Upper lobe of right lung (tissue), 1 donor: ENCODE results near the gene FRZB. TPM values are rescaled to one million over a fixed set of nuclear protein-coding genes. Genes with fewer than 3 reads are reported as not detected.
"Not testable (repeated sequence)": the region's sequence is repeated elsewhere in the genome, so short reads cannot be mapped to it uniquely, and the experiment has no call there.

Source experiments
- ATAC-seq: fragments of 200-7000 bp; cut with Tn5 transposase; one replicate; pipeline ENCODE4 v1.9.1; 2020; ENCODE audit warnings: mild to moderate bottlenecking, moderate library complexity
- DNase-seq: peaks from one replicate; pipeline ENCODE4 v3.0.0-alpha.2; 2020
- H3K27ac ChIP-seq: fragments of 200-600 bp; one replicate; pipeline ENCODE4 v1.8.0; 2022
- H3K27me3 ChIP-seq: fragments of 200-600 bp; one replicate; pipeline ENCODE4 v1.8.0; 2022; ENCODE audit warnings: mild to moderate bottlenecking
- H3K36me3 ChIP-seq: fragments of 200-600 bp; one replicate; pipeline ENCODE4 v1.8.0; 2022
- H3K4me1 ChIP-seq: fragments of 200-600 bp; one replicate; pipeline ENCODE4 v1.8.0; 2022
- H3K4me3 ChIP-seq: fragments of 200-600 bp; one replicate; pipeline ENCODE4 v1.8.0; 2022; ENCODE audit warnings: mild to moderate bottlenecking
- H3K9me3 ChIP-seq: fragments of 200-600 bp; one replicate; pipeline ENCODE4 v1.8.0; 2022
- intact Hi-C: fragments of 100-400 bp; cut with DNase I; formaldehyde crosslinking; loops from one replicate; pipeline ENCODE4 v1.11.0; 2022
- total RNA-seq: library from RNA; stranded (reverse); fragmentation: NEBNext Ultra II Directional; extraction: Animal tissue kit (Norgen Biotek cat#: 25700); gene quantifications from one replicate; pipeline ENCODE4 v1.2.1, GENCODE V29; 2021
- TF ChIP-seq, protein P1 (sequence below): fragments of 200-600 bp; IDR thresholded peaks from one replicate; pipeline ENCODE4 v1.8.0; 2022; ENCODE audit warnings: antibody characterized with exemption
- donor health status: DM: no; HTN: yes; CAD: no; lungs with severe emphysema.

Gene FRZB
- total RNA-seq, 1 donor from 2014 or later: 14.0 TPM

DNA sequence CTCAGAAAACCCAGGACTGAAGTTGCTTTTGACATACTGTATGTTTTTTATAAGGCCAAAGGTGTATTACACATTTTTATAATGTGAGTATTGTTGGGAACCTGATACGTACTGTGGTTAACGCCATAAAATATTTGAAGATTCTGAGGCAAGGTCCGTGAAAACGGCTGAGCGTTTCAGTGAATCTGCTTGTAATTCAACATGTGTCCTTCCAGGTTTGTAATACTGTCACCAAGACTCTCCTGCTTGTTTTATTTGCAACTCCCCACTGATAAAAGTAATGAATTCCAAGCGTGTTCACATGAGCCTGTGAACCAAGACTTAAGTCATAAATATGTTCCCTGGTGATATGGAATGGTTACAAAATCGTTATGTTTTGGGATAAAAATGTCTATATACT lies 23.9 kb upstream of the FRZB start:
- no peak overlapping the region for H3K4me3 ChIP-seq
- H3K27me3 ChIP-seq: no peaks in the 10 kb centered on the region
- no peak overlapping the region for H3K27ac ChIP-seq
- ATAC-seq (no peak), DNase-seq (no peak)
- no peaks in the 10 kb centered on the region for H3K9me3 ChIP-seq
- TF ChIP-seq, protein P1, sequence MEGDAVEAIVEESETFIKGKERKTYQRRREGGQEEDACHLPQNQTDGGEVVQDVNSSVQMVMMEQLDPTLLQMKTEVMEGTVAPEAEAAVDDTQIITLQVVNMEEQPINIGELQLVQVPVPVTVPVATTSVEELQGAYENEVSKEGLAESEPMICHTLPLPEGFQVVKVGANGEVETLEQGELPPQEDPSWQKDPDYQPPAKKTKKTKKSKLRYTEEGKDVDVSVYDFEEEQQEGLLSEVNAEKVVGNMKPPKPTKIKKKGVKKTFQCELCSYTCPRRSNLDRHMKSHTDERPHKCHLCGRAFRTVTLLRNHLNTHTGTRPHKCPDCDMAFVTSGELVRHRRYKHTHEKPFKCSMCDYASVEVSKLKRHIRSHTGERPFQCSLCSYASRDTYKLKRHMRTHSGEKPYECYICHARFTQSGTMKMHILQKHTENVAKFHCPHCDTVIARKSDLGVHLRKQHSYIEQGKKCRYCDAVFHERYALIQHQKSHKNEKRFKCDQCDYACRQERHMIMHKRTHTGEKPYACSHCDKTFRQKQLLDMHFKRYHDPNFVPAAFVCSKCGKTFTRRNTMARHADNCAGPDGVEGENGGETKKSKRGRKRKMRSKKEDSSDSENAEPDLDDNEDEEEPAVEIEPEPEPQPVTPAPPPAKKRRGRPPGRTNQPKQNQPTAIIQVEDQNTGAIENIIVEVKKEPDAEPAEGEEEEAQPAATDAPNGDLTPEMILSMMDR: no peak
- H3K36me3 ChIP-seq: no peaks in the 10 kb centered on the region
- intact Hi-C loops: no loop called here
- H3K4me1 ChIP-seq: no peaks in the 10 kb centered on the region

DNA sequence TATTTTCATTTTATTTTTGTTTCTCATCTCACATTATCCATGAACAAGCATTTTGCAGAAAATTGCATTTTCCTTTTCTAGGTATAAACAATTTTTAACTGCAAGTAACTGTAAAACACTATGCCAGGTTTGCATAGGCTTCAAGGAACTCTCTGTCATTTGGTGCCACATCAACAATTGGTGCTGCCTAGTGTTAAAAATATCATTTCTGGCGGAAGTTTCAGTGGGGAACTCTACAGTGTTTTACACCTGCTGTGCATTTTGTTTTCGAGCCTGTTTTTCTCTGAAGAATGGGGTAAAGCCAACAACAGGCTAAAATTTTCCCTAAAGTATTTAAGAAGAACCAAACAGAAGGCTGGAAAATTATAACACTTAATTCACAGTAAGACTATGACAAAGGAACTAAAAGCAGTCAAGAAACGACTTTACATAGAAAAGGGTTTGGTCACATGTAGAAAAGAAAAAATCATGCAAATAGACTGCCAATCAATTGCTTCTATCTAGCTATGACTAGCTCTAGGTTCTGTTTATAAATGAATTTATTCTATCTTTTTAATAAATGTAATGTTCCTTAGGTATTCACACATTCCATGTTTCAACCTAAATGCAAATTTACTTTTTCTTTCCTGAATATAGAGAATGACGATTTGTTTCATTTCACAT lies 21.4 kb upstream of the FRZB start:
- intact Hi-C loops: no loop called here
- Histone ChIP-seq H3K4me1 (no peaks in the 10 kb centered on the region), H3K36me3 (no peaks in the 10 kb centered on the region), H3K9me3 (no peaks in the 10 kb centered on the region), H3K27me3 (no peaks in the 10 kb centered on the region), H3K4me3 (no peak overlapping the region), H3K27ac (no peak overlapping the region)
- TF ChIP-seq, protein P1: no peak
- DNase-seq (no peak), ATAC-seq (no peak)

- DNase-seq (no peak), ATAC-seq (no peak)
- Histone ChIP-seq H3K9me3 (no peaks in the 10 kb centered on the region), H3K27me3 (no peaks in the 10 kb centered on the region), H3K27ac (no peak overlapping the region), H3K4me3 (no peak overlapping the region), H3K4me1 (no peaks in the 10 kb centered on the region), H3K36me3 (no peaks in the 10 kb centered on the region)
- intact Hi-C loops: no loop called here
- TF ChIP-seq, protein P1: no peak
Observed at GRCh38 chr2:182887093-182887492, 20.7 kb upstream of the FRZB start.

- H3K27me3 ChIP-seq: no peaks in the 10 kb centered on the region
- no peak overlapping the region for H3K27ac ChIP-seq
- TF ChIP-seq, protein P1: no peak
- H3K4me1 ChIP-seq: no peaks in the 10 kb centered on the region
- DNase-seq (no peak), ATAC-seq (no peak)
- H3K36me3 ChIP-seq: no peaks in the 10 kb centered on the region
- no peaks in the 10 kb centered on the region for H3K9me3 ChIP-seq
- no peak overlapping the region for H3K4me3 ChIP-seq
- intact Hi-C loops: no loop called here
Observed at GRCh38 chr2:182885771-182886170, 19.3 kb upstream of the FRZB start.

GRCh38 chr2:182883451-182883850 lies 17.0 kb upstream of the FRZB start:
- H3K4me3 ChIP-seq: no peak overlapping the region
- H3K27me3 ChIP-seq: no peaks in the 10 kb centered on the region
- no peaks in the 10 kb centered on the region for H3K4me1 ChIP-seq
- no peaks in the 10 kb centered on the region for H3K36me3 ChIP-seq
- H3K27ac ChIP-seq: no peak overlapping the region
- ATAC-seq (no peak), DNase-seq (no peak)
- intact Hi-C loops: no loop called here
- H3K9me3 ChIP-seq: no peaks in the 10 kb centered on the region
- TF ChIP-seq, protein P1: no peak

GRCh38 chr2:182880100-182880499 lies 13.7 kb upstream of the FRZB start:
- H3K27ac ChIP-seq, DNase-seq, H3K4me1 ChIP-seq, H3K9me3 ChIP-seq, ATAC-seq, H3K27me3 ChIP-seq, intact Hi-C loops, H3K4me3 ChIP-seq, H3K36me3 ChIP-seq: not testable (repeated sequence)

GRCh38 chr2:182876653-182877052 lies 10.2 kb upstream of the FRZB start:
- DNase-seq, H3K9me3 ChIP-seq, H3K4me1 ChIP-seq, H3K27ac ChIP-seq, intact Hi-C loops, H3K27me3 ChIP-seq, ATAC-seq, H3K36me3 ChIP-seq, H3K4me3 ChIP-seq: not testable (repeated sequence)
